Embryonic facial prominence (tissue), 1 donor: ENCODE data around the gene CDH4.
"Not testable (repeated sequence)": the region's sequence is repeated elsewhere in the genome, so short reads cannot be mapped to it uniquely, and the experiment has no call there.

Experiments
- DNase-seq: peaks from one replicate; pipeline ENCODE4 v3.0.0-alpha.2; 2016; ENCODE audit errors: extremely low spot score

CDH4 gene

DNA sequence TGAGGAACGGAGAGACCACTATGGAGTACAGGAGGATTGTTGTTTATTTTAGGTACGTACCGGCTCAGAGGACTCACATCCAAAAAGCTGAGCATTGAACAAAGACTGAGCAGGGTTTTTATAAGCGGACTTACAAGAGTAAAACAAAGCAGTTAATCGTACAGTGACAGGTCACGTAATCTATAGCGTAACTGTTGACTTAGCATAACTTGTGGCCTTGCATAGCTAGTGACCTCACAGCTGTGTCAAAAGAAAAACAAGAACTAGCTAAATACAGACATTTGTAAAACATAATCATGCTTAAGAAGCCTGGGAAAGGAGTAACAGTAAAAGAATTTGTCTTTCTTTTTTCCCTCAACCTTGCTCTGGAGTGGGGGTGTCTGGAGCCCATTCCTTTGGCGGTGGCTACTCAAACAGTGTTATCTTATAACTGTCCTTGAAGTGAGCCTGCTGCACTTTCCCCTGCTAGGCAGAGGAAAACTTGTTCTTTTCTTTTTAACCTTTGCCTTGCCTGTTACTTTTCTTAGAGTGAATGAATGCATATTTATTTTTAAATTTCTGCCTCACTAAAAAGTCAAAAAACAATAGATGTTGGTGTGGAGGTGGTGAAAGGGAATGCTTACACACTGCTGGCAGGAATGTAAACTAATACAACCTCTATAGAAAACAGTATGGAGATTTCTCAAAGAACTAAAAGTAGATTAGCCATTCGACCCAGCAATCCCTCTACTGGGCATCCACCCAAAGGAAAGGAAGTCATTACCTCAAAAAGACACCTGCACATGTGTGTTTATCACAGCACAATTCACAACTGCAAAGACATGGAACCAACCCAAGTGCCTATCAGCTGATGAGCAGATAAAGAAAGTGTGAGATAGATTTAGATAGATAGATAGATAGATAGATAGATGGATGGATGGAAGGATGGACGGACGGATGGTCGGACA is 704.6 kb downstream of the CDH4 start:
- no peak for DNase-seq

GRCh38 chr20:61957961-61958715 is 706.1 kb downstream of the CDH4 start:
- no peak for DNase-seq

DNA sequence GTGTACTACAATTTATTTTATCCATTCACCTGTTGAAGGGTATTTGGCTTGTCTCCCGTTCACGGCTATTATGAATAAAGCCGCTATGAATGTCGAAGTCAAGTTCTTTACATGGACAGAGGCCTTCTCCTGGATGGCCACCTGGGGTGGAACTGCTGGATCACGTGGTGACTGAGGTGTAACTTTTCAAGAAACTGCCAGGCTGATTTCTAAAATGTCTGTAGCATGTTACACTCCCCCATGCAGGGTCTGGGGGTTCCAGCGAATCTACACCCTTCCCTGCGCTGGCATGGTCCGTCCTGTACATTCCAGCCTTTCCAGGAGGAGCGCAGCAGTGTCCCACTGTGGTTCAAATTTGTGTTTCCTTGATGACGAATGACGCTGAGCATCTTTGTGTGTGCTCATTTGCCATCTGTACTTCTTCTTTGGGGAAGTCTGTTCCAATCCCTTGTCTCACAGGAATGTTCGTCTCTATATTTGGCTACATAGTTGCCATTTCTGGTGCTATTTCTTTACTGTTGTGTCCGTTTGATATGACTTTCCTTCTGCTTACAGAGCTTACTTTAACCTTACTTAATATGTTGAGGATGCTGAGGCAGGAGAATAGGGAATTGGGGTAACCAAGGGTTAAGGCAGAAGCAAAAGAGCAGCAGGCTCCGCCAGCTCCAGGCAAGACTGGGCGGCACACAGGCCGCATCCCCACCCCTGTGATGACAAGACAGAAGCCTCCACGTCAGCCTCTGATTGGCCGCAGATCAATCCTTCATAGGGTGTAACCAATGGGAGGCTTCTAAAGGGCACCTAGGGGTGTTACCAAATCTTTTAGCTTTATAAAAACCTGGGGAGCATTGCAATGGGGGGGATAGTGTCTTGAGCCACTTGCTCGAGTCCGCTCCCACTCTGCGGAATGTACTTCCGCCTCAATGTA is 707.0 kb downstream of the CDH4 start:
- DNase-seq: no peak

DNA sequence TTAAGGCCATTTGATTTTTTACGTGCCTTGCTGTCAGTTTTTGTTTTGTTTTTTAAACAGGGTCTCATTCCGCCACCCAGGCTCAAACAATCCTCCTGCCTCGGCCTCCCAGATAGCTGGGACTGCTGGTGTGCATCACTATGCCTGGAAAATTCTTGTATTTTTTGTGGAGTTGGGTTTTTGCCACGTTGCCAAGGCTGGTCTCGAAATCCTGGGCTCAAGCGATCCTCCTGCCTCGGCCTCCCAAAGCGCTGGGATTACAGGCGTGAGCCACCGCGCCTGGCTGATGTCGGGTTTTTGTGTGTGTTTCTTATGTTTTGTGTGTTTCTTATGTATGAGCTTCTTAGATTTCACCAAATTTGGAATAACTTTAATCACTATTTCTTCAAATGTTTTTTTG is 708.8 kb downstream of the CDH4 start:
- DNase-seq: no peak

- DNase-seq: no peak
Observed at GRCh38 chr20:61963149-61963548, 711.1 kb downstream of the CDH4 start.

- DNase-seq: no peak
Observed at GRCh38 chr20:61963885-61964674, 712.0 kb downstream of the CDH4 start.

DNA sequence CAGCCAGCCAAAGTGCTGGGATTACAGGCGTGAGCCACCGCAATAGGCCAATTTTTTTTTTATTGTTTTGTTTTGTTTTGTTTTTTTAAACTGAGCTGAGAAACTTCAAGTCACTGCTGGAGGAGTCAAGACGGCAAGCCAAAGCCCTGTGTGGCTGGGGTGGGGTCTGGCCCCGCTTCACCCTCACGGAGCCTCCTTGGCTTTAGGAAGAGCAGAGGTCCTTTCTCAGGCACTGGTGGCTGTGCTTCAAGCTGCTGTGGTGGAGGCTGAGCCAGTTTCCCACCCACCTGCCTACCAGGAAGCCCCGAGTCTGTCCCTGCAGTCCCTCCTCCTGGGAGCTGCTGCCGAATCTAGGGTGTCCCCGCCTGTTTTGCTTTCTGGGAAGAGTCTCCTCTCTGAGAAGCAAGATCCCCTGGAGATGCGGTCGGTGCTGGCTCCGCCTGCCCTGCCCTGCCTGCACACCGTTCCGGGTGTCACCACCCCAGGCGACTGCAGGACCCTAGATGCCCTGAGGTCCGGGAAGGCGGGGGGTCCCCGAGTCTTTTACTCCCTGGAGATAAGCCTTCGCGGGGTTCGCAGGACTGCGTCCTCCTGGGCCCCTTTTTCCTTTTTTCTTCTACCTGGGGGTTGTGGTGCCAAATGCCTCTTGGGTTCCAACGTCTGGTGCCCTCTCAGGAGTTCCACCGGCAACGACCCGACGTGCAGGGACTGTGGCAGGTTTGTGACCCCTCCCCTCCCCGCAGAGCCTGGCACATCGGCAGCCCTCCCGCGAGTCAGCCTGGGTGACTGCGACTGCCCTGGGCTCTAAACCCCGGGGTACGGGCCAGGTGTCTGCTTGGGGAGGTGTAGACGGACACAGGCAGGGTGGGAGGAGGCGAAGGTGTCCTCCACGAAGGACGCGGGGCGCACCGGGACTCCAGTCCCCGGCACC is 712.9 kb downstream of the CDH4 start:
- DNase-seq: no peak

GRCh38 chr20:61965606-61966491 is 713.8 kb downstream of the CDH4 start:
- no peak for DNase-seq

DNA sequence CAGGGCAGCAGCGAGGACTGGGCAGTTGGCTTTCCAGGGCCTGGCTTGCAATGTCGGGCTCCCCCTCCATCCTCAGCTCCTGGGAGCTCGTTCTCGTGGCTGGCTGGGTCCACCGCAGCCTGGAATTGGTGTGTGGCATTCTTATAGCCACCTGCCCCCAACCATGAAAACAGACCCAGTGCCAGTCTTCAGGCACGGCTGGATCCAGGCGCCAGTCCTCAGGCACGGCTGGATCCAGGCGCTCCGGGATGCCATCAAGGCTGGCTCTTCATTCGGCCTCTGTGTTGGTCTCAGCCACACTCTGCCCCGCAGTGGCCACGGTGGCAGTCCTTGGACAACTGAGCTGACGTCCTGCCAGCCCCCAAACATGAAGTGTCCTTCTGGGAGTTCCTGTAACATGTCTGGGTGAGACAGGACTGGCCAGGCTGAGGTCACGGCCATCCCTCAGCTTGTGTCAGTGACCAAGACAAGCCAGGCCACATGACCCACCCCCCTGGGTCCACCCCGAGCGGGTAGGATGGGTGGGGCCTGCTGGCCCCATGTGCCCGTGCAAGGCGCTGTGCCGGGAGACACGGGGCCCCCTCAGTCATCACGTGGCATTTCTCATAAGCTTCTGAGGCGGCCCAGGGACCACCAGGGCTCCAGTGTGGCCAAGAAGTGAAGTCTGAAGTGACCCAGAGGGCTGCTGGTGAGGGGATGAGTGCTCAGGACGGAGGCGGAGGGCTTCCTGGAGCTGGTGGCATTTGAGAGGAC is 714.6 kb downstream of the CDH4 start:
- no peak for DNase-seq

DNA sequence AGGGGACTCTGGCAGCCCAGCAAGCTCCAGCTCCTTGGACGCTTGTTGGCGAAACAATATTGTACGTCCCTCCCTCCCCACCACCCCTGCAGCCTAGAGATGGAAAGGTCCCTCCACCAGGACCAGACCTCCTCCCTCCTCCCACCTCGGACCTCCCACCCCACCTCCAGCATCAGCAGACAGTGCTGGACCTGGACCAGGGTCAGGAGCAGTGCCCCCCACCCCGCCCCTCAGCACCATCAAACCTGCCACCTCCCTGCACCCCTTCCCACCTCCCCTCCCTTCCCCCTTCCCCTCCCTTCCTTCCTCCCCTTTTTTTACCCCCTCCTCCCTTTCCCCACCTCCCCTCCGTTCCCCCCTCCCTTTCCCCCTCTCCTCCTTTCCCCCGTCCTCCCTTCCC is 715.2 kb downstream of the CDH4 start:
- no peak for DNase-seq

DNA sequence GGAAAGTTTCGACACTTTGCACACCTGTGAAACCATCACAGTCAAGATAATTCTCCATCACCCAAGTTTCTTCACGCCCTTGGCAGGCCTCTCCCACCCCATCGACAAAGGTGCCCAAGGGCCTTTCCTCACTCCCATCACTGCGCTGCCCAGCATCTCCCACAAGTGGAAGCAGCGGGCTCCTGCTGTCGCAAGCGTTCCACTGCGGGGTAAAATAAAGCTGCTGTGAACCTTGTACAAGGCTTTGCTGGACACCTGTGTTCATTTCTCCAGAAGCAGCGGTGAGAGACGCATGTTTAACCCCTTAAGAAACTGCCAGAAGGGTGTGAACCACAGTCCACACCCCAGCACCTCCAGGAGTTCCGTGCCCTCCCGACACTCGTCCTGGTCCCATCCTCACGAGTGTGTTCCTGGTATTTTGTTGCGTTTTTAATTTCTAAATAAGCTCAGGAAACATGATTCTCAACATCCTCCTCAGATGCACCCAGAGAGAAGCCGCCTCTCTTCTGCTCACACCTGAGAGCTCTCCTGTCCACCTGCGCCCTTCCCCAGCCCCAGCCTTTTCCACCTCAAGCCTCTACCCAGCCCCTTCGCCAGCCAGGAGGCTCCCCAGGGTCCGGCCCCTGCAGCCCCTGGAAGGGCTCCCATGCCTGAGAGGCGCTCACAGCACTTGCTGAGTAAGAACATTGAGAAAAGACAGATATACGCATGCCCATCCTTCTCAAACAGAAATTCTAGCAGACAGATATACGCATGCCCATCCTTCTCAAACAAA is 716.2 kb downstream of the CDH4 start:
- DNase-seq: no peak

DNA sequence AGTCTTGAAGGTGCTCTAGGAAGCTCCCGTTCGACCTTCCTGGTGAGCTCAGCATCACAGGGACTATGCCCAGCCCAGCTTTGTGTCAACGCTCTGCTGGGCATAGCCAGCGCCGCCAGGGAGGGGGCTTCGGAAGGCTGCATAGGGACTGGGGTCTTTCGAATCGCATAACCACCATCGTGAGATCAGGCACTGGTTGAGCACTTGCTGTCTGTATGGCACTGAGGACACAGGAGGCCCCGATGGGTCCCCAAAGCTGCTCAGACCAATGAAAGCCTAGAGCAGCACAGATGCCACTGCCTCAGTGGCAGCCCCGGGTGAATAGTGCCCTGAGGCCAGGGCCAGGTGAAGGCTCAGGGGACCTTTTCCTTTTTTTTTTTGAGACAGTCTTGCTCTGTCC is 716.9 kb downstream of the CDH4 start:
- no peak for DNase-seq

- DNase-seq: no peak
Observed at GRCh38 chr20:61969806-61970205, 717.7 kb downstream of the CDH4 start.

DNA sequence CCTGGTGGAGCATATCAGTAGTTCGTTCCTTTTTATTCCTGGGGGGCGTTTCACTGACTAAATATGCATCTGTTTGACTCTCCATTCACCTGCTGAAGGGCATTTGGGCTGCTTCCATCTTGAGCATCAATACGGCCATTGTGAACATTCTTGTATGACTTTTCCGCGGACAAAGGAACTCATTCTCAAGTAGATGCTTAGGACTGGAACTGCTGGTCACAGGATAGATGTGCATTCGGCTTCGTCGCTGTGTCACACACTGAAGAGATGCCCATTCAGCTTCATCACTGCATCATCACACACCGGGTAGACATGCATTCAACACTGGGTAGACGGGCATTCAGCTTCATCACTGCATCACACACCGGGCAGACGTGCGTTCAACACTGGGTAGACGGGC is 718.3 kb downstream of the CDH4 start:
- DNase-seq: no peak

DNA sequence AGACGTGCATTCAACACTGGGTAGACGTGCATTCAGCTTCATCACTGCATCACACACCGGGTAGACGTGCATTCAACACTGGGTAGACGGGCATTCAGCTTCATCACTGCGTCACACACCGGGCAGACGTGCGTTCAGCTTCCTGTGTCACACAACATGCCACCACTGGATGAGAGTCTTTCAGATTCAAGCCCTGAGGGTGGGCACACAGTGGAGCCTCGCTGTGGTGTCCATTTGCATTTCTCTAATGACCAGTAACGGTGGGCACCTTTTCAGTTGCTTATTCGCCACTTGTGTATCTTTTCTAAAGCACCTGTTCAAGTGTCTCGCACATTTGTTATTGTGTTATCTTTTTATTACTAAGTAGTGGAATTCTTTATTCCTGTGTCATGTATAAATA is 719.5 kb downstream of the CDH4 start:
- not testable (repeated sequence) for DNase-seq

GRCh38 chr20:61972636-61973508 is 720.8 kb downstream of the CDH4 start:
- DNase-seq: no peak
